A549 treated with AZD2906 at 1 μM for 4 hours (cell line): ENCODE data around the gene PRDX2. TPM values are rescaled to one million over a fixed set of nuclear protein-coding genes. Genes with fewer than 3 reads are reported as not detected.

Experiments used
- total RNA-seq: library from RNA; stranded (reverse); fragments of 200-300 nt; extraction: Qiagen RNA extraction; gene quantifications from 5 replicates; pipeline ENCODE4 v1.2.3, GENCODE V29; 2022

PRDX2 gene
- 0.59 to 1.1 TPM (median 0.74 TPM) in 5 replicates for total RNA-seq

GRCh38 chr19:12801466-12802266 lies at the start of gene PRDX2, which contains the start of gene THSD8:
Gene PRDX2 (minus strand): TSS chr19:12801800. CDS start chr19:12801261, 539 bp downstream.
Gene THSD8 (plus strand): TSS chr19:12802069. CDS start chr19:12802072, 3 bp downstream.

GRCh38 chr19:12838182-12838885 lies 36.7 kb upstream of the PRDX2 start, which contains the start of gene MAST1:
Gene MAST1 (plus strand): TSS chr19:12838515. CDS start chr19:12838573, 58 bp downstream.

GRCh38 chr19:12834566-12834943 lies 33.0 kb upstream of the PRDX2 start, which contains the start of gene RTBDN:
Gene RTBDN (minus strand): TSS chr19:12834579. CDS start chr19:12829979, 4,600 bp downstream.

GRCh38 chr19:12806242-12807081 lies 4.9 kb upstream of the PRDX2 start, which contains the start of gene RNASEH2A:
Gene RNASEH2A (plus strand): TSS chr19:12806584. CDS start chr19:12806674, 90 bp downstream.

GRCh38 chr19:12791345-12792050 lies 10.1 kb downstream of the PRDX2 start, which contains the start of gene JUNB:
Gene JUNB (plus strand): TSS chr19:12791486. CDS start chr19:12791772, 286 bp downstream.

GRCh38 chr19:12774588-12775555 lies 26.7 kb downstream of the PRDX2 start, which contains the start of gene HOOK2:
Gene HOOK2 (minus strand): TSS chr19:12775552. CDS start chr19:12775449, 103 bp downstream.

GRCh38 chr19:12751635-12752034 lies 50.0 kb downstream of the PRDX2 start, which contains the start of gene BEST2:
Gene BEST2 (plus strand): TSS chr19:12751791. CDS start chr19:12752593, 802 bp downstream.

Other genes with a start within 250 kb of the PRDX2 start
- 0.50 to 1.3 TPM (median 0.61 TPM) in 5 replicates for gene ZNF490, start 191.0 kb downstream of the PRDX2 start, total RNA-seq
- gene ZNF791, start 190.9 kb downstream of the PRDX2 start, total RNA-seq = 4.0 to 5.8 TPM (median 5.0 TPM) in 5 replicates
- gene MAN2B1, start 135.1 kb downstream of the PRDX2 start, total RNA-seq = 17.1 to 23.1 TPM (median 20.5 TPM) in 5 replicates
- gene WDR83, start 135.0 kb downstream of the PRDX2 start, total RNA-seq = 7.4 to 11.2 TPM (median 9.7 TPM) in 5 replicates
- 36.8 to 48.6 TPM (median 46.6 TPM) in 5 replicates for gene DHPS, start 119.9 kb downstream of the PRDX2 start, total RNA-seq
- gene GNG14, start 113.8 kb downstream of the PRDX2 start, total RNA-seq = not detected in 5 replicates
- 8.9 to 12.9 TPM (median 12.4 TPM) in 5 replicates for gene FBXW9, start 105.2 kb downstream of the PRDX2 start, total RNA-seq
- gene TNPO2, start 77.9 kb downstream of the PRDX2 start, total RNA-seq = 26.6 to 34.8 TPM (median 30.9 TPM) in 5 replicates
- gene TRIR, start 67.1 kb downstream of the PRDX2 start, total RNA-seq = 170 to 218 TPM (median 210 TPM) in 5 replicates
- 76.4 to 107 TPM (median 98.1 TPM) in 5 replicates for gene GET3, start 64.3 kb downstream of the PRDX2 start, total RNA-seq
- 2.4 to 4.3 TPM (median 3.7 TPM) in 5 replicates for gene BEST2, start 50.0 kb downstream of the PRDX2 start, total RNA-seq
- 9.2 to 12.4 TPM (median 10.0 TPM) in 5 replicates for gene HOOK2, start 26.2 kb downstream of the PRDX2 start, total RNA-seq
- 127 to 217 TPM (median 181 TPM) in 5 replicates for gene JUNB, start 10.3 kb downstream of the PRDX2 start, total RNA-seq
- 8.0 to 11.7 TPM (median 10.6 TPM) in 4 of 5 replicates, not detected in the other for gene THSD8, start 269 bp upstream of the PRDX2 start, total RNA-seq
- 33.8 to 49.7 TPM (median 47.7 TPM) in 5 replicates for gene RNASEH2A, start 4.8 kb upstream of the PRDX2 start, total RNA-seq
- gene RTBDN, start 32.8 kb upstream of the PRDX2 start, total RNA-seq = 0.20 to 0.32 TPM (median 0.22 TPM) in 4 of 5 replicates, not detected in the other
- 1.4 to 2.1 TPM (median 1.6 TPM) in 5 replicates for gene MAST1, start 36.7 kb upstream of the PRDX2 start, total RNA-seq
- 25.3 to 31.3 TPM (median 30.2 TPM) in 5 replicates for gene DNASE2, start 79.6 kb upstream of the PRDX2 start, total RNA-seq
- gene KLF1, start 85.4 kb upstream of the PRDX2 start, total RNA-seq = 0.05 TPM in 1 of 5 replicates, not detected in the others
- gene GCDH, start 89.4 kb upstream of the PRDX2 start, total RNA-seq = 8.3 to 10.7 TPM (median 8.8 TPM) in 5 replicates
- gene SYCE2, start 117.5 kb upstream of the PRDX2 start, total RNA-seq = 0.24 to 0.59 TPM (median 0.45 TPM) in 5 replicates
- 65.5 to 76.9 TPM (median 69.5 TPM) in 5 replicates for gene FARSA, start 131.9 kb upstream of the PRDX2 start, total RNA-seq
- gene CALR, start 136.8 kb upstream of the PRDX2 start, total RNA-seq = 477 to 541 TPM (median 511 TPM) in 5 replicates
- gene RAD23A, start 144.1 kb upstream of the PRDX2 start, total RNA-seq = 66.2 to 83.2 TPM (median 80.9 TPM) in 5 replicates
- 30.8 to 58.1 TPM (median 54.9 TPM) in 5 replicates for gene GADD45GIP1, start 155.4 kb upstream of the PRDX2 start, total RNA-seq
- 0.06 to 0.09 TPM (median 0.07 TPM) in 3 of 5 replicates, not detected in the others for gene DAND5, start 167.8 kb upstream of the PRDX2 start, total RNA-seq
- gene NFIX, start 193.7 kb upstream of the PRDX2 start, total RNA-seq = 3.2 to 4.0 TPM (median 3.5 TPM) in 5 replicates